CD14-positive monocyte (primary cell): ENCODE measurements around the gene WNT5A. TPM values are rescaled to one million over a fixed set of nuclear protein-coding genes. Genes with fewer than 3 reads are reported as not detected.

Experiments
- DNase-seq, 3 donors: peaks; one replicate each; pipeline ENCODE4 v3.0.0-alpha.2; 2011 to 2022
- H2AFZ ChIP-seq: 2 replicates; pipeline ENCODE4 v1.6.0; 2012; ENCODE audit warnings: mild to moderate bottlenecking, low read depth, low read length, inconsistent platforms; ENCODE audit not compliant: insufficient read depth, poor library complexity, severe bottlenecking
- H3K27ac ChIP-seq, 2 donors: 1 replicate in 1 of 2; 2 replicates in 1 of 2; pipeline ENCODE4 v1.5.1; 2012 to 2013; ENCODE audit warnings: low read length in 2 of 2, control low read depth in 1 of 2, inconsistent platforms in 1 of 2, low read depth in 1 of 2, mild to moderate bottlenecking in 1 of 2
- H3K27me3 ChIP-seq, 2 donors: one replicate each; pipeline versions ENCODE4 v1.6.0 to v1.6.1; 2011 to 2013; ENCODE audit warnings: low read length in 2 of 2; ENCODE audit not compliant: control insufficient read depth in 2 of 2, insufficient read depth in 2 of 2
- H3K36me3 ChIP-seq, 2 donors: replicated peaks in 1 of 2; 1 replicate in 1 of 2; 2 replicates in 1 of 2; pipeline versions ENCODE4 v1.5.1 to v1.6.1; 2012 to 2013; ENCODE audit warnings: low read length in 2 of 2, control low read depth in 1 of 2, inconsistent platforms in 1 of 2, mild to moderate bottlenecking in 1 of 2; ENCODE audit not compliant: insufficient read depth in 2 of 2, control insufficient read depth in 1 of 2
- H3K4me1 ChIP-seq, 2 donors: 1 replicate in 1 of 2; 2 replicates in 1 of 2; pipeline versions ENCODE4 v1.5.1 to v1.6.1; 2012 to 2013; ENCODE audit warnings: low read length in 2 of 2, control low read depth in 1 of 2, inconsistent platforms in 1 of 2, mild to moderate bottlenecking in 1 of 2, moderate library complexity in 1 of 2; ENCODE audit not compliant: insufficient read depth in 2 of 2, control insufficient read depth in 1 of 2
- H3K4me2 ChIP-seq: replicated peaks from 2 replicates; pipeline ENCODE3; 2012; ENCODE audit warnings: low read length, moderate library complexity, mild to moderate bottlenecking; ENCODE audit not compliant: poor library complexity, severe bottlenecking; ENCODE audit errors: extremely low read depth
- H3K4me3 ChIP-seq, 3 experiments: fragments of 200-600 bp in 1 of 3; sonication (generic) in 1 of 3; replicated peaks in 1 of 3; 1 replicate in 2 of 3; 2 replicates in 1 of 3; pipeline ENCODE4 v1.5.1; 2011 to 2013; ENCODE audit warnings: low read length in 3 of 3, mild to moderate bottlenecking in 3 of 3, control low read depth in 2 of 3, low read depth in 2 of 3, inconsistent platforms in 1 of 3, moderate library complexity in 1 of 3
- H3K79me2 ChIP-seq: 2 replicates; pipeline ENCODE4 v1.6.0; 2012; ENCODE audit warnings: mild to moderate bottlenecking, control low read depth, inconsistent platforms, low read length, moderate library complexity; ENCODE audit not compliant: insufficient read depth
- H3K9ac ChIP-seq: 2 replicates; pipeline ENCODE4 v1.6.0; 2017; ENCODE audit warnings: low read length, mild to moderate bottlenecking; ENCODE audit not compliant: insufficient read depth, poor library complexity, severe bottlenecking
- H3K9me3 ChIP-seq, 2 donors: replicated peaks in 1 of 2; 1 replicate in 1 of 2; 2 replicates in 1 of 2; pipeline versions ENCODE4 v1.5.1 to v1.6.1; 2012 to 2013; ENCODE audit warnings: low read length in 2 of 2, control low read depth in 1 of 2; ENCODE audit not compliant: control insufficient read depth in 1 of 2, insufficient read depth in 1 of 2
- H4K20me1 ChIP-seq: 2 replicates; pipeline ENCODE4 v1.6.0; 2012; ENCODE audit warnings: mild to moderate bottlenecking, low read length, control low read depth, moderate library complexity; ENCODE audit not compliant: insufficient read depth
- H3K27ac Mint-ChIP-seq, 7 donors: one replicate each; pipeline ENCODE4 v1.8.0; 2020; ENCODE audit warnings: mild to moderate bottlenecking in 7 of 7, mixed read lengths in 7 of 7, moderate library complexity in 6 of 7, inconsistent platforms in 2 of 7
- H3K27me3 Mint-ChIP-seq, 3 donors: one replicate each; pipeline ENCODE4 v1.8.0; 2021 to 2022; ENCODE audit warnings: low read depth in 3 of 3, mild to moderate bottlenecking in 3 of 3, mixed read lengths in 3 of 3, moderate library complexity in 3 of 3, inconsistent platforms in 1 of 3
- H3K36me3 Mint-ChIP-seq, 2 donors: one replicate each; pipeline ENCODE4 v1.8.0; 2020; ENCODE audit warnings: mixed read lengths in 2 of 2, inconsistent platforms in 1 of 2, mild to moderate bottlenecking in 1 of 2
- H3K4me1 Mint-ChIP-seq: one replicate; pipeline ENCODE4 v1.8.0; 2020; ENCODE audit warnings: mild to moderate bottlenecking, mixed read lengths
- H3K4me3 Mint-ChIP-seq, 2 donors: one replicate each; pipeline ENCODE4 v1.8.0; 2020; ENCODE audit warnings: mild to moderate bottlenecking in 2 of 2, mixed read lengths in 2 of 2, moderate library complexity in 1 of 2
- H3K9me3 Mint-ChIP-seq, 7 donors: one replicate each; pipeline ENCODE4 v1.8.0; 2020 to 2022; ENCODE audit warnings: mixed read lengths in 7 of 7, mild to moderate bottlenecking in 6 of 7, moderate library complexity in 6 of 7, inconsistent platforms in 2 of 7
- WGBS: methylation state at CpG from one replicate; pipeline ENCODE4 v1.1.5; 2013; ENCODE audit warnings: missing lambda C conversion rate; ENCODE audit not compliant: insufficient coverage; 5-methylcytosine and 5-hydroxymethylcytosine counted together
- intact Hi-C, 2 donors: fragments of 100-400 bp; cut with micrococcal nuclease; formaldehyde crosslinking; loops; one replicate each; pipeline versions ENCODE4 v1.15.0 to v1.15.1; 2023
- polyA plus RNA-seq, 3 donors: library from polyadenylated mRNA; depleted of rRNA in 1 of 3; unstranded in 2 of 3; stranded (reverse) in 1 of 3; fragments of 300-500 nt in 2 of 3; fragments of >200 nt in 1 of 3; fragmentation: Illumina TruSeq in 2 of 3; gene quantifications; 1 replicate in 2 of 3; 2 replicates in 1 of 3; pipeline ENCODE4 v1.2.3, GENCODE V29; 2012 to 2021
- TF ChIP-seq, protein P1 (sequence below): fragments of 200-600 bp; IDR thresholded peaks from one replicate; pipeline ENCODE4 v1.8.0; 2022; ENCODE audit warnings: antibody characterized with exemption, mild to moderate bottlenecking

The WNT5A gene
- polyA plus RNA-seq, 3 donors: 0.01 to 0.03 TPM; not detected in 1

DNA sequence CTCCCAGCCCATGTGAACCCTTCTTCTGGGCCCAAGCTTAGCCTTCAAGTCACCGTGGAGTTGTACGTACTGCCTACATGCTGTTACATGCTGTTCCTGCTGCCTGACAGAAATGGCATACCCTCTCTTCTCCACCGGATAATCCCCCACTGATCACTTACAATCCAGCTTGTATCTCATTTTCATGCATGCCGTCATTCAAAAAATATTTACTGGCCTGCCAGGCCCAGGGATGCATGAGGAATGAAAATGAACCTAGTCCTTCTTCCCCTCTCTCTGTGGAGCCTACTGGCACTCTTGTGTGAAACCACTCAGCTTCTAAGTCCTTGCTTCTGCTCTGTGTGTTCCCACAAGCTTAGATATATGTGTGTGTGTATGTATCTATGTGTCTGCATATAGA is 60.6 kb downstream of the WNT5A start:
- no peak for DNase-seq
- no peak overlapping the region for H3K27ac Mint-ChIP-seq
- H3K27me3 Mint-ChIP-seq: no peaks in the 10 kb centered on the region
- Histone ChIP-seq H3K4me2 (no peak overlapping the region), H3K79me2 (no peaks in the 10 kb centered on the region), H3K9ac (no peak overlapping the region), H3K36me3 (no peaks in the 10 kb centered on the region), H4K20me1 (no peaks in the 10 kb centered on the region), H3K27me3 (no peaks in the 10 kb centered on the region), H3K4me1 (no peaks in the 10 kb centered on the region), H3K9me3 (no peaks in the 10 kb centered on the region), H3K27ac (no peak overlapping the region), H2AFZ (no peak overlapping the region), H3K4me3 (no peak overlapping the region)
- H3K4me3 Mint-ChIP-seq: no peak overlapping the region
- no peaks in the 10 kb centered on the region for H3K4me1 Mint-ChIP-seq
- intact Hi-C loops: no loop called here
- no peaks in the 10 kb centered on the region for H3K36me3 Mint-ChIP-seq
- TF ChIP-seq, protein P1, sequence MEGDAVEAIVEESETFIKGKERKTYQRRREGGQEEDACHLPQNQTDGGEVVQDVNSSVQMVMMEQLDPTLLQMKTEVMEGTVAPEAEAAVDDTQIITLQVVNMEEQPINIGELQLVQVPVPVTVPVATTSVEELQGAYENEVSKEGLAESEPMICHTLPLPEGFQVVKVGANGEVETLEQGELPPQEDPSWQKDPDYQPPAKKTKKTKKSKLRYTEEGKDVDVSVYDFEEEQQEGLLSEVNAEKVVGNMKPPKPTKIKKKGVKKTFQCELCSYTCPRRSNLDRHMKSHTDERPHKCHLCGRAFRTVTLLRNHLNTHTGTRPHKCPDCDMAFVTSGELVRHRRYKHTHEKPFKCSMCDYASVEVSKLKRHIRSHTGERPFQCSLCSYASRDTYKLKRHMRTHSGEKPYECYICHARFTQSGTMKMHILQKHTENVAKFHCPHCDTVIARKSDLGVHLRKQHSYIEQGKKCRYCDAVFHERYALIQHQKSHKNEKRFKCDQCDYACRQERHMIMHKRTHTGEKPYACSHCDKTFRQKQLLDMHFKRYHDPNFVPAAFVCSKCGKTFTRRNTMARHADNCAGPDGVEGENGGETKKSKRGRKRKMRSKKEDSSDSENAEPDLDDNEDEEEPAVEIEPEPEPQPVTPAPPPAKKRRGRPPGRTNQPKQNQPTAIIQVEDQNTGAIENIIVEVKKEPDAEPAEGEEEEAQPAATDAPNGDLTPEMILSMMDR: no peak
- peaks cover 0 to 5% (median 2%) of the 10 kb centered on the region in 7 donors for H3K9me3 Mint-ChIP-seq
- 83% methylated on average over 4 of the region's 4 CpGs for WGBS

- Histone ChIP-seq H3K79me2 (no peaks in the 10 kb centered on the region), H3K9me3 (peaks cover 0 to 4% of the 10 kb centered on the region in 2 donors), H3K36me3 (no peaks in the 10 kb centered on the region), H3K4me3 (no peak overlapping the region), H3K4me2 (no peak overlapping the region), H2AFZ (no peak overlapping the region), H4K20me1 (no peaks in the 10 kb centered on the region), H3K9ac (no peak overlapping the region), H3K4me1 (no peaks in the 10 kb centered on the region), H3K27me3 (no peaks in the 10 kb centered on the region), H3K27ac (no peak overlapping the region)
- H3K9me3 Mint-ChIP-seq: peaks cover 0 to 8% (median 3%) of the 10 kb centered on the region in 7 donors
- no peak overlapping the region for H3K27ac Mint-ChIP-seq
- H3K36me3 Mint-ChIP-seq: no peaks in the 10 kb centered on the region
- intact Hi-C loops: no loop called here
- no peak for DNase-seq
- no CpG with 5 or more reads among the region's 5 CpGs for WGBS
- peaks cover 0 to 2% (median 0%) of the 10 kb centered on the region in 3 donors for H3K27me3 Mint-ChIP-seq
- TF ChIP-seq, protein P1: no peak
- no peaks in the 10 kb centered on the region for H3K4me1 Mint-ChIP-seq
- H3K4me3 Mint-ChIP-seq: no peak overlapping the region
Observed at GRCh38 chr3:55423782-55424181, 63.3 kb downstream of the WNT5A start.
